HG02642 (cell line): ENCODE results near the gene TOP2B.

Experiments
- ATAC-seq: cut with Tn5 transposase; IDR thresholded peaks from one replicate; pipeline ENCODE4 v1.9.1; 2021; ENCODE audit warnings: mild to moderate bottlenecking; ENCODE audit not compliant: unreplicated experiment, poor library complexity

Gene TOP2B

DNA sequence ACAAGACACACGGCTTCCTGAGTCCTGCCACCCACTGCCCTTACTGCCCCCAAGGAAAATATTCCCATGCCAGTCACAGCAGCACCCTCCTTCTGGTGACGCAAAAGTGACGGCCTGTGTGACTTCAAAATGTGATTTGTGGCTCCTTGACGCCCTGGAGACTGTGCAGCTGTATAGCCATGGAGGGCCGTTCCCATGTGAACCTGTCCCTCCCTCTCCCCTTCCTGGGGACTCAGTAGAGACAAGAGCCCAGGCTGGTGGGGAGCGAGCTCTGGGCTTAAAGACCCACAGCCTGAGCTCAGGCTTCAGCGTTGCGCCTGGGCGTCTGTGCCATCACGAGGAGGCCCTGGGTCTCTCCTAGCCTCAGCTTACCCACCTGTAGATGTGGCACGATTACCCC lies 78.2 kb downstream of the TOP2B start:
- ATAC-seq, result no peak

GRCh38 chr3:25586167-25586505 lies 78.6 kb downstream of the TOP2B start:
- ATAC-seq, result no peak

DNA sequence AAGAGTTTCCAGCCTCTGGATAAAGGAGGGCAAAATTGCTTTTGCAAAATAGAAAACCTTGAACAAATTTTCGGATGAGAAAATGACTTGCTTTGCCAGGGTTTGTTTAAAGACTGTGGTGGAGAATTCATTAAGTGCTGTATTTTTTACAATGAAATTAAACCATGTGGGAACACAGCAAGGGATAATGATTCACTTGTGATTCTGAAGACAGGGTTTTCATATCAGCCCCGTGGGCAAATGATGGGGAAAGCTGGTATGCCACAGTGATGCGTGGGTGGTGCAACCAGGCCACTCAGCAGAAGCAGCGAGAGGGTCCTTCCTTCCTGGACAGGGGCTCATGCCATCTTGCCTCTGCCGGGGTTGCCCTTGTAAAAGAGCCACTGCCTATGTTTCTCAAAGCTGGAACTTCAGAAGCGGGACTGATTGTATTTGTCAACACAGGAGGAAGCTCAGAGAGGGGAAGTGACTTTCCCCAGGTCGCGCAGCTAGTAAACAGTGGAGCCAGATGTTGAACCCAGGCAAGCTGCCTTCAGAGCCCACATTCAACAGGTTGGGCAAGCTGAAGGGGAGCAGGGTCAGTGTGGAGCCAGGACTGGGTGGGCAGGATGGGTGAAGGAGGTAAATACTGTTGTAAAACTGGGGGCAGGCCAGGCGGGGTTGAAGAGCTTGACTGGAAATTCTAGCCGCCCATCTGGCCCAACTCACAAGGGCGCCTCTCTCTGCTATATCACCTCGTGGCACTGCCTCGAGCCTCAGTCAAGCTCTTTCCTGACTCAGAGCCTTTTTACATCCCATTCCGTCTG lies 79.1 kb downstream of the TOP2B start:
- no peak for ATAC-seq

- ATAC-seq, result no peak
Measured at GRCh38 chr3:25584011-25584789, 80.5 kb downstream of the TOP2B start.

DNA sequence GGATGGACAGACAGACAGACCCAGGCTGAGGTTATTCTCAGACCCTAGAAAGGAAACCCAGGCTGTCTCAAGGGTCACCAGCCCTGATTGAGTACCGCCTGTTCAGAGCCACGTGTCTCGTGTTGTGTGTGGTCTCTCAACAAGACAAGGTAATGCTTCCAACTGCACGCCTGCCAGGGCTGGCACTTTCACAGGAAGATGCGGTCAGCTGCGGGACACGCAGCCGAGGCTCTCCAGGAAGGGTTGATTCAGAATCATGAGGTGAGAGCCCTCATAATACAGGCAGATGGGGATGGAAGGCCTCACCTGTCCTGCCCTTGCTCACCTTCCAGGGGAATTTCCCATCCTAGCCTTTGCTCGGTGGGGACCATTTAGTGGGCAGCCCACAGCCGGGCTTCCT lies 81.4 kb downstream of the TOP2B start:
- no peak for ATAC-seq

DNA sequence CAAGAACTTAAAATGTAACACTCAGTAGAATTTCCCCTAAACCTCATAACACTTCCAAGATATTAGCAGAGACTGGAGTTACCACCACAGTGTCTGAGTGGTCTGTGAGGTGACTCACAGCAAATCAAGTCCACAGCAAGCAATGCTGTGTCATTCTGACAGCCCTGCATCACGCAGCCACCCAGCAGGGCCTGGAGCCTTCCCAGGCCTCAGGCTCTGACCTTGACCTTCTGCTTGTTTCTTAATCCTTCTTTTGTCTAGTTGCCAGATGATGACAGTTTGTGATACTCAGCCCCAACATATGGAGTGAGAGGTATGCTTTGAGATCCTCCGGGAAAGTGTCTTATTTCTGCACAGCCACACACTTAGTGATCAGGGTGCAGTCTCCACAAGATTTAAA lies 82.5 kb downstream of the TOP2B start:
- no peak for ATAC-seq

- no peak for ATAC-seq
Measured at GRCh38 chr3:25581823-25582222, 82.9 kb downstream of the TOP2B start.

- ATAC-seq, result no peak
Measured at GRCh38 chr3:25581335-25581734, 83.4 kb downstream of the TOP2B start.

DNA sequence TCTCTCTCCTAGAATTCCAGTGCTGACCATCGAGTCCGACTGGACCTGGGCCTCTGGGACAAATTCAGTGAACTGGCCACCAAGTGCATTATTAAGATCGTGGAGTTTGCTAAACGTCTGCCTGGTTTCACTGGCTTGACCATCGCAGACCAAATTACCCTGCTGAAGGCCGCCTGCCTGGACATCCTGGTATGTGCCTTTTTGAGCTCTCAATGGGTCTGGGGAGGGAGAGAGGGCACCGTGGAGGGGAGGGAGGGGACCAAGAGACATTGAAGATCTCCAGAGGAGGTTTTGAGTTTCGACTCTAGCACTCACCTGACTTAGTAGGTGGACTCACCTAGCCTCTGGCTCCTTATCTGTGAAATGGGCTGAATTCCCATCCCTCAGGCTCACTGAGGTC lies 84.2 kb downstream of the TOP2B start:
- no peak for ATAC-seq

DNA sequence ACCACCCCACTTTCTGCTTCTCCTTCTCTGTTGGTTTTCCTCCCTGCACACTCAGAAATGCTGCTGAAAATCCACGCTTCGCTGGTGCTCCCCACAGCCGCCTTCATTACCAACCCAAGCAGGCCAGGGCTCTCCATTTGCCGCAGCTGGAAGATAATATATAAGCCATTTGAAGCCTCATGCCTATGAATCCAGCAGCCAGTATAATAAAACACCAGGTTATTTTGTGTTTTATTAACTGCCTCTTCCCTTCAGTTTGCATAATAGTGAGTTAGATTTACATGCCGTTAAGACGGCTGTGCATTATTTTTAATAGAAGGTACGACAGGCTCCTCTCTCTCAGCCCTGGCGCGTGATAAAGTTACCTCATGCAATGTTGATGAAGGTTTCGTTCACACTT lies 86.6 kb downstream of the TOP2B start:
- ATAC-seq, result no peak

- no peak for ATAC-seq
Measured at GRCh38 chr3:25576831-25577454, 87.8 kb downstream of the TOP2B start.

DNA sequence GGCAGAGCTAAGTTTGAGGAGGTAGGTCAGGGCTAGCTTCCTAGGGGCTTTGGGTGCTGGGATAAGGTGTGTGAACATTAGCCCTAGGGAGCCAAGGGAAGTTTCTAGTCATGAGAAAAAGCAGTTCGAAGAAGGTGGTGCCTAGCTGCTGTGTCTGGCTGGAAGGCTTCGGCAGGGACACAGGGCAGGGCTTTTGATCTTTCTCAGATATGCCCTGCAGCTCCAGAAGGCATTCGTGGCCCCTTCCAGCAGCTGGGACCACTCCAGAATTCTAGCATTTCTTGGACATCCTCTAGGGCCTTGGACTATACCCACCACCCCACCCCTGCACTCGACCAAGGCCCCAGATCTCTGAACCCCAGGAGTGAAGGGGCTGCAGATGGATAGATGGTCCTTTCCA lies 88.6 kb downstream of the TOP2B start:
- ATAC-seq, result no peak

GRCh38 chr3:25575001-25575400 lies 89.7 kb downstream of the TOP2B start:
- no peak for ATAC-seq

- ATAC-seq, result no peak
Measured at GRCh38 chr3:25574172-25574765, 90.4 kb downstream of the TOP2B start.

DNA sequence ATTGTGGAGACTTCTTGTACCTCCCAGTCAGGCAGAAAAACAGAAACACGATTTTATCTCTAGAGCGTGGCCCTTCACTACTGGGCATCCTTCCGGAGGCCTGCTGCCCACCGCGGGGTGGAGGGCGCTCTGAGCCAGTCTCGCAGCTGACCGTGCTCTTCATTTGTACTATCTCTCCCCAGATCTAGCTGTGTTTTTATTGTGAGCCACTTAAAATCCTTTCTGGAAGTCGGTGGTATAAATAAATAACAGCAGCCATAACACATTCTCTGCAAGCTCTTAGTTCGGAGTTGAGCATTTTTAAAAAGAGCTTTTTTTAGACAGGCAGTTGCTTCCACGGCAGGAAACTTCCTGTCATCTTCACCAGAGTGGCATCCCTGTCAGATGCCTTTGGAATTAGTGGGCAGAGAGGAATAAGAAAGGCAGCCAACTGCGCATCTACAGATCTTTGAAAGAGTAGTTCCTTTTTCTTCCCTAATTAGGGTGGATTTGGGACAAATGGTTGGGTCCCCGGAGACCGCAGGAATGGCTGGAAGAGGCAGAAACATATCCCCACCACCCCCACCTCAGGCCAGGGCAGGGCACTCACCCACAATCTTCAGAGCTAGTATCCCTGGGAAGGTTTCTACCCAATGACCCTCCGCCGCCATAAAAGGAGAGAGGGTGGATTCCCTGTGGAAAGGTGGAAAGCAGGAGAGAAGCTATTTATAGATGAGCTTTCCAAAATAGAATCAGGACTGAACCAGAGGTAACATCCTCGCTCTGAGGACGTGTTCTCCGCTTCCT lies 91.1 kb downstream of the TOP2B start:
- no peak for ATAC-seq

DNA sequence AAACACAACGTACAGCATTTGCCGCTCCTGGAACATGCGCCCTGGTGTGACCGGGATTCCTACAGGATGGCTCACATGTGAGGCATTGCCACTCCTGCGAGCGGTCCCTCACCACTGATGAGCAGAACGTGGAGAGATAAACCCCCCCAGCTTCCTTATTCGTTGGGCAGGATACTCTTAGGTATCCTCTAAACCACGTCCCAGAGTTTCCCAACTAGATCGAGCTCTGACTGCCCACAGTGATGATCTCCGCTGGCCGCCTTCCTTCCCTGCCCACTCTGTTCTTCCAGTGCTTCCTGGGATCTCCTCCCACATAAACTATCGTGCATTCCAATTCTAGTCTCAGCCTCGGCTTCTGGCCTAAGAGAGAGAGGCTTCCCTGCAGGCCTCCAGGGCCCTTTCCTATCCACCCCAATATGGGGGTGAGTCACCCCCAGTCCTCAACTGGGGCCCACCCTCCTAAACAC lies 91.8 kb downstream of the TOP2B start:
- no peak for ATAC-seq

DNA sequence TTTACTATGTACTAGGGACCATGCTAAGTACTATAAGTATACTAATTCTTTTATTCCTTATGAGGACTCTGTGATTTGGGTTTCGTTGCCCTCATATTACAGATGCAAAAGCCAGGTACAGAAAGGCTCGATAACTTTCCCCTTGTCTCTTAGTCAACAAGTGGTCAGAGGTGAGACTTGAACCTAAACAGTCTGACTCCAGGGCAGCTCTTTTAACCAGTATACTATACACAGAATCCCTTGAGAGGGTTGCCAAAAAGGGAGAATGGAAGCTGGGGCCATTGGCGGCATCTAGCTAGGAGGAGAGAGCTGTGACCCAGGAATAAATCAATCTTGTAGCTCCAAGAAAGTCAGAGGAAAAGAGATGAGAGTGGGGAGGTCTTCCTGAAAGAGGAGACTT lies 92.4 kb downstream of the TOP2B start:
- no peak for ATAC-seq

DNA sequence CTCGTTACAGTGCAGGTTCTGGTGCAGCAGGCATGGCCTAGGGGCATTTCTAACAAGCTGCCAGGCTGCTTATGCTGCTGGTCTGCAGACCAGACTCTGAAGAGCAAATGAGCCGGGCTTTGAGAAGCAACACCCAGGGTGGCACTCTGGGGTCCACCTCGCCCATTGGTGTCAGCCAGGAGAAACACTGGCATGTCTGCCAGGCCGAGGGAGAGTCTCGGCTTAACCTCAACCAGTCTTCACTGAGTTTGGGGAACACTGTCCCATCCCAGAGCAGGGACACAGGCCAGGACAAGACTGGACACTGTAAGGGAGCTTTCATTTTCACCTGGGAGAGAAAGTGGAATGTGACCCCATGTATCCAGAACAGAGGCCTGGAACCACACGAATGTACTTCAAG lies 93.4 kb downstream of the TOP2B start:
- no peak for ATAC-seq

DNA sequence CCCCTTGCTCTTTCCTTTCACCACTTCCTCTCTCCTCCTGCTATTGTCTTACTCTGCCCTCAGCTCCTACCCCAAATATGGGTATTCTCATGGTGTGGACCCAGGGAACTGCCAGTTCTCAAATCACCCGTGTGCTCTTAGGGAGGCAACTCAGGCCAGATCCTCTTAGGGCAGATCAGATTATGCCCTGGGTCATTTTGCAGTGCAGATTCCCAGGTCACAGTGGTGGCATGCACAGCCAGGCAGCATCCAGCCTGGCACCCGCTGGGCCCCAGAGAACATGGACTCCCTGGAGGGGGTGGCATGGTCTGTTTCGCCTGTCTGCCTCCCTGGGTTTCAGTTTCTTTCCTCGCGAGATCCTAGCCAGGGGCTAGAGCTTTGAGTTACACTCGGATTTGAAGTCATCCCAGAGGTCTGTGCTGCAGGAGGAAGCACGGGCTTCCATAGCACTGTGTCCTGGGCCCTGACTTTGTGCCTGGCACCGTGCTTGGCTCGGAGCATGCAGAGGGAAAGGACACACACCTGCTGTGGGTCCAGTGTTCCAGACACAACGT lies 96.1 kb downstream of the TOP2B start:
- ATAC-seq, result no peak
